ENCODE data around the gene SLC36A3.
"Not testable (repeated sequence)": the region's sequence is repeated elsewhere in the genome, so short reads cannot be mapped to it uniquely, and the experiment has no call there.

SLC36A3 gene

GRCh38 chr5:151262532-151262931 is 41.0 kb downstream of the SLC36A3 start:
- no peak for DNase-seq (ENCODE audit: low spot score)

GRCh38 chr5:151259931-151260330 is 43.6 kb downstream of the SLC36A3 start:
- no peak for DNase-seq (ENCODE audit: low spot score)

DNA sequence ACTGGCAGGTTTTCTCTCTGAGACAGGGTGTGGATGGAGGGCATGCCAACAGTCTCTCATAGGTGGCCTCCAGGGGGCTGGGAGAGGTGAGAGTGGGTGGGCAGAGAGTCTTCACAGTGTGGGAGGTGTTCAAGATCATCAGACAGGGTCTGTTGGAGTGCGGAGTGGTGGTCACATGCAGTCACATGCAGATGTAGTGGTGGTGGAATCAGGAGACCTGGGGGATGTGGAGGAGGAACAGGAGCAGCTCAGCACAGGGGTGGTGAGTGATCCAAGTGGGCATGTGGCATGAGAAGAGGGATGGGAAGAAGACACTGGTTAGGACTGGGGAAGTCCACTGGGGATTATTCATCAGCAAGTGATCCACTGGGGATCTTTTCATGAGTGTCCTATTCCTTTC is 44.8 kb downstream of the SLC36A3 start:
- no peak for DNase-seq (ENCODE audit: low spot score)

- DNase-seq (ENCODE audit: low spot score) = no peak
Measured at GRCh38 chr5:151258201-151258611, 45.4 kb downstream of the SLC36A3 start.

- DNase-seq (ENCODE audit: low spot score) = no peak
Measured at GRCh38 chr5:151257731-151258181, 45.8 kb downstream of the SLC36A3 start.

DNA sequence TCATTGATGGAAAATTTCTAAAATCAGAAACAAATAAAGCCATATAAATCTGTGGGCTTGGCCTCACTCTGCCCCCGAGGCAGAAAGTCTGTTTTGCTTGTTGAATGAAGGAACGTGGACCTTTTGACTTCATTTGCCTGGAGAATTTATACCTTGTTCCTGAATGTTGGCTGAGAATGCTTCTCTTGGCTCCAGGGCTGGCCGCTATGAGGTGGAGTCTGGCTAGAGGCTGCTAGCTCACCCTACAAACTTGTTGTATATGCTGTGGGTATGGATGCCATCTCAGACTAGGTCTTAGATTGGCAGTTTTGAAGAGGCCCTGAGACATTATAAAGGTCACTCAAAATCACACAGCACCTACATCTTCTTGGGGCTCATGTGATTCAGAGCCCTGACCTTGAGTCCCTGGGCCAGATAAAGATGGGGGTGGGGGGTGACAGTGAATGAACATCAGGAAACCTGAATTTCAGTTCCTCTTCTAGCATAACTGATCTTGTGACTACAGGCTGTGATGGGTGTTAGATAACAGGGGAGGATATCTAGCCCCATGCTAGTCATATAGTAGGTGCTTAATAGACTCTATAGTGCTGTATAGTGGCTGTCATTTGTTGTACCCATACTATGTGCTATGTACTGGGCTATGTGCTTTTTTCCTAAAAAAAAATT is 47.8 kb downstream of the SLC36A3 start:
- no peak for DNase-seq (ENCODE audit: low spot score)

DNA sequence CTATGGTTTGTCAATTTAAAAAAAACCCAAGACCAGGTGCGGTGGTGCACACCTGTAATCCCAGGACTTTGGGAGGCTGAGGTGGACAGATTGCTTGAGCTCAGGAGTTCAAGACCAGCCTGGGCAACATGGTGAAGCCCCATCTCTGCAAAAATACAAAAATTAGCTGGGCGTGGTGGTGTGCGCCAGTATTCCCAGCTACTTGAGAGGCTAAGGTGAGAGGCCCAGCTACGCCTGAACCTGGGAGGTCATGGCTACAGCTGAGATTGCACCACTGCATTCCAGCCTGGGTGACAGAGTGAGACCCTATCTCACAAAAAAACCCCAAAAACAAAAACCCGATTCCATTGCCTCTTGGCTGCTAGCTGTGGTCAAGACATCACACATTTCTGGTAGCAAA is 48.6 kb downstream of the SLC36A3 start:
- DNase-seq (ENCODE audit: low spot score) = not testable (repeated sequence)

DNA sequence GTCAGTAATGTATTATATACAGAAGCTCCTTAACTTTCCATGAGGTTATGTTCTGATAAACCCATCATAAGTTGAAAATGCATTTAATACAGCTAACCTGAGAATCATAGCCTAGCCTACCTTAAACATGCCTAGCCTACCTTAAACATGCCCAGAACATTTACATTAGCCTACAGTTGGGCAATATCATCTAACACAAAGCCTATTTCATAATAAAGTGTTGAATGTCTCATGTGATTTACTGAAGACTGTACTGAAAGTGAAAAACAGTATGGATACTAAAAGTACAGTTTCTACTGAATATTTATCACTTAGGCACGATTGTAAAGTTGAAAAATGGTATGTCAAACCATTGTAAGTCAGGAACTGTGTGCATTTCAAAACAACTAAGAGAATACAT is 49.0 kb downstream of the SLC36A3 start:
- DNase-seq (ENCODE audit: low spot score) = no peak

- DNase-seq (ENCODE audit: low spot score) = no peak
Measured at GRCh38 chr5:151253605-151253950, 50.0 kb downstream of the SLC36A3 start.

DNA sequence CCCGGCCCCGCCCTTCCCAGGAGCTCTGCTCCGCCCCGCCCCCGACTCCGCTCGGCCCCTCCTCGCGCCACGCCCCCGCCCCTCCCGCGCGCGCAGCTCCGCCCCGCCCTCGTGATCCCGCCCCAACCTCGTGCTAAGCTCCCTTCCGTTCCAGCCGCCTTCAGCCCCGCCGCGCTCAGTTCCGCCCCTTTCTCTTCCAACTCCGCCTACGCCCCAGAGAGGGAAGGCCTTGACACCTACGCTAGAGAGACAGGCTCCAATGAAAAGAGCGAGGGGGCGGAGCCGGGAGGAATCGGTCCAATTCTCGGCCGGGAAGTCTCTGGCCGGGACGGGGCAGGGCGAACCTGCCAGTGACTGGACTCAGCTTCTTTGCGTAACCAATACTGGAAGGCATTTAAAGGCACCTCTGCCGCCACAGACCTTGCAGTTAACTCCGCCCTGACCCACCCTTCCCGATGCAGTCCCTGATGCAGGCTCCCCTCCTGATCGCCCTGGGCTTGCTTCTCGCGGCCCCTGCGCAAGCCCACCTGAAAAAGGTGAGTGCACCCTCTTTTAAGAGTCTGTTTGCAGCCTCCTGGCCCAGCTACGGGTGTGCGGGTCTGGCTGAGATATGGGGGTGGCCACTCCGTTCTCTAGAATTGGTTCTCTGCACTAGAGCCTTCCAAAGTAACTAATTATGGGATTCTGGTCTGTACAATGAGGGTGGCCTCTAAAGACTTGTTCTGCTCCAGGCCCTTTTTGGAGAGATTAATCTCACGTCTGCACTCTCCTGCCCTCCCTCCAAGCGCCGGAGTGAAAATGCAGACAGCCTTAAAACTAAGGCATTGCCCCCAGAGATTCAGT is 50.6 kb downstream of the SLC36A3 start, which contains the start of gene GM2A:
Gene GM2A (plus strand): TSS at position 424 of the 843 bp plus-strand sequence. CDS start 32 bp downstream, at position 456.
- peak; percentile 99 for DNase-seq (ENCODE audit: low spot score)

DNA sequence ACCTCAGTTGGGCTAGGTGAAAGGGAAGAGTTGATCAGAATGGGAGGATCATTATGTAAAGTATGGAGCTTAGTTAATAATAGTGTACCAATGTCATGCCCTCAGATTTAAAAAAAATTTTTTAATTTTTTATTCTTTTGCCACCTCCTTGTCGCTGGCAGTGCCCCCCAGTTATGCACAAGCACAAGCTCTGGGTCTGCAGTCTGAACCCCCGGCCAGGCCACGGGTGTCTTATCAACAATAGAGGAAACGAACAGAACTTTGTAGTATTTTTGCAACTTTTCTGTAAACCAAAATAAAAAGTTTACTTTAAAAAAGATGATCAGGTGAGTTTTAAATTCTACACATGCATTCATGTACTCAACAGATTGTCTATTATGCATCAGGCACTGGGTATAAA is 51.9 kb downstream of the SLC36A3 start:
- no peak for DNase-seq (ENCODE audit: low spot score)

- no peak for DNase-seq (ENCODE audit: low spot score)
Measured at GRCh38 chr5:151251001-151251551, 52.5 kb downstream of the SLC36A3 start.

DNA sequence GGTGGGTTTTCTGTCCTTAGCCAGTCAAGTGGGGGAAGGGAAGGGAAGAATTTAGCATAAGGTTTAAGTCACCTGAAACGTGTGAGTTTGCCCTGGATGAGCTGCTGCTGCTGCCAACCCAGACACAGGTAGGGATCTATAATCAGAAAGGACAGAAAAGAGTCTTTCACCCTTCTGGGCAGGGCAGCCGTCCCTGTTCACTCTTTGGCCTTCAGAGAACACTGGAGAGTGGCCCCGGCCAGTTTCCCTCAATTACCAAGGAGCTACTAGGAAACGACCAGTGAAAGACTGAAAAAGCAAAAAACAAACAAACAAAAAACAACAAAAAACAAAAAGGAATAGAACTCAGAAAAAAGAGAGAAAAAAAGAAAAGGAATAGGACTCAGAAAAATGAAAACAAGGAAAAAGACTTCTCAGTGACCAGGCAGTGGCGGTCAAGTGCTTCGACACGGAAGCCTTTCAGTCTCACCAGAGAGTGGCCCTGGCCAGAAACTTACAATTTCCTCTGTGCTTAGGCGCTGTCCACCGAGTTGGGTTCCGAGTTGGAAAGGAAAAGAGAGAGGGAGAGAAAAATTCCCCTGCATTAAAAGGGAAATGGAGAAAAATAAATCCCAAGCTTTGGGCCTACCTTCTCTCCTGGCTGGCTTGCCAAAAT is 53.1 kb downstream of the SLC36A3 start:
- no peak for DNase-seq (ENCODE audit: low spot score)

DNA sequence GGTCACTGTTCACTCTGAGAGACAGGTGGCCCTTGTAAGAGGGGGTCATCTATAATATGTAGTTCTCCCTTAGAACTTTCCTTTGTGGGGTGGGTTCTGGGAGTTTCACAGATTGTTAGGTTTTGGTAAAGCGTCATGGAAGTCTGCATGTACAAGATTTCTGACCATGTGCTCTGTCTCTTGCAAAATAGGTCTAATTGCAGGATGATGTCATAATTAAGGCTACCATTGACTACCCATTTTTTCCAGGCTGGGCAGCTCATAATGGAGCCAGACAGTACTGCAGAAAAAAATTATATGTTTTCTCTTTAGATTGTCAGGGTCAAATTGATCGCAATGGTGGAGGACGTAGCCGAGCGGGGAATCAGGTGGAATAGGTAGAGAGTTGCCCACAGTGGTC is 54.3 kb downstream of the SLC36A3 start:
- DNase-seq (ENCODE audit: low spot score) = no peak

DNA sequence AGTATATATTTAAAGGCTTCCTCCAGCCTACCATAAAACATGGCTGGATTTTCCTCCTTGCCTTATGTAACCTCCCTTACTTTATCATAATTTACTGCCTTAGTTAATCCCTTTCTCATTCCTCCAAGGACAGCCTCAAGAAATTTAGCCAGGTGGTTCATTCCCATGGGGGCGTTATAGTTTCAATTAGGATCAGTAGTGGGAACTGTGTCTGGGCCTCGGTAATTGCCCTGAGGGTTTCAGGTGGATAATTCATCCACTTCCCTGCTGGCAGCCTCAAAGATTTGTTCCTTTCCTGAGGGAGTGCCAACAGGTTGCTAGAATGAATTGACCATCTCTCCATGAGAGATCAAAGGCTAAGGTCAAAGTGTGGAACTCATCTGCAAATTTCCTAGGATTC is 54.9 kb downstream of the SLC36A3 start:
- no peak for DNase-seq (ENCODE audit: low spot score)

- DNase-seq (ENCODE audit: low spot score) = no peak
Measured at GRCh38 chr5:151245680-151246219, 57.8 kb downstream of the SLC36A3 start.

GRCh38 chr5:151244206-151244605 is 59.4 kb downstream of the SLC36A3 start:
- no peak for DNase-seq (ENCODE audit: low spot score)

- DNase-seq (ENCODE audit: low spot score) = no peak
Measured at GRCh38 chr5:151243564-151243963, 60.0 kb downstream of the SLC36A3 start.

- no peak for DNase-seq (ENCODE audit: low spot score)
Measured at GRCh38 chr5:151243127-151243526, 60.4 kb downstream of the SLC36A3 start.

GRCh38 chr5:151240924-151241635 is 62.5 kb downstream of the SLC36A3 start:
- no peak for DNase-seq (ENCODE audit: low spot score)

- not testable (repeated sequence) for DNase-seq (ENCODE audit: low spot score)
Measured at GRCh38 chr5:151240268-151240835, 63.2 kb downstream of the SLC36A3 start.
